PFSK-1 (cell line): Measurements from ENCODE around the gene HIGD1A.

Experiments used
- FOXP2 ChIP-seq: optimal IDR thresholded peaks from 2 replicates; pipeline ENCODE3; 2011; ENCODE audit warnings: borderline replicate concordance, control low read depth, inconsistent platforms; ENCODE audit not compliant: insufficient read depth; ENCODE audit errors: extremely low read length, extremely low read depth
- POLR2AphosphoS5 ChIP-seq: IDR thresholded peaks from 2 replicates; pipeline ENCODE4 v1.6.1; 2012; ENCODE audit warnings: low read depth, mild to moderate bottlenecking, control low read depth, low read length, moderate library complexity
- REST ChIP-seq, 2 experiments: IDR thresholded peaks; 2 replicates each; pipeline versions ENCODE4 v1.6.1 to v1.8.0; 2011 to 2012; ENCODE audit warnings: low read depth in 2 of 2, low read length in 2 of 2, control low read depth in 1 of 2, inconsistent platforms in 1 of 2, mild to moderate bottlenecking in 1 of 2, moderate library complexity in 1 of 2; ENCODE audit not compliant: insufficient read depth in 1 of 2
- SIN3A ChIP-seq: IDR thresholded peaks from 2 replicates; pipeline ENCODE4 v1.6.1; 2012; ENCODE audit warnings: mild to moderate bottlenecking, low read length, moderate library complexity, borderline replicate concordance; ENCODE audit not compliant: insufficient read depth
- TAF1 ChIP-seq: IDR thresholded peaks from 2 replicates; pipeline ENCODE4 v1.6.1; 2012; ENCODE audit warnings: low read length, control low read depth, borderline replicate concordance; ENCODE audit not compliant: insufficient read depth

GRCh38 chr3:42800251-42800650, 4.0 kb downstream of the HIGD1A start:
- TF ChIP-seq REST (IDR thresholded peaks at IDR 0.05; ENCODE audit: insufficient read depth in 1 of 2, low read depth in 2 of 2, low read length in 2 of 2) (no peak), TAF1 (no peak), SIN3A (no peak), FOXP2 (no peak), POLR2AphosphoS5 (no peak)
